Measurements from ENCODE around the gene PPM1J.

Gene PPM1J

DNA sequence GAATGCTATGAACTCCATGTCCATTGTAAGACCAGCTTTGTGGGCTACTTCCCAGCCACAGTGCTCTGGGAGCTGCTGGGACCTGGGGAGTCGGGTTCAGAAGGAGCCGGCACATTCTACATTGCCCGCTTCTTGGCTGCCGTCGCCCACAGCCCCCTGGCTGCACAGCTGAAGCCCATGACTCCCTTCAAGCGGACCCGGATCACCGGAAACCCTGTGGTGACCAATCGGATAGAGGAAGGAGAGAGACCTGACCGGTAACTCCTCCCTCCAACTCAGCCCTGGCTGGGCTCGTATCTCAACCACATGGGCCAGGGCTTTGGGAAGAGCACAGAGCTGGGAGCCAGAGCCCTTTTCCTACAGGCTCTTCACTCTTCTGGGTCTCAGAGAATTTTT is 25.3 kb downstream of the PPM1J start:
- no peaks in the 10 kb centered on the region for H3K9me3 ChIP-seq (ENCODE audit: insufficient read depth, low read length)
- H3K36me3 ChIP-seq (ENCODE audit: insufficient read depth, insufficient read length, low read length) = peaks cover 70% of the 10 kb centered on the region
- no peak overlapping the region for H3K9ac ChIP-seq (ENCODE audit: insufficient read length, low read depth)
- no peak overlapping the region for H3K4me3 ChIP-seq (ENCODE audit: insufficient read length, low read depth)
- TF ChIP-seq SUZ12 (IDR thresholded peaks at IDR 0.05; ENCODE audit: extremely low read depth, insufficient read depth, insufficient read length) = no peak
- no peak for TF ChIP-seq ZNF274 (IDR thresholded peaks at IDR 0.05; ENCODE audit: low read depth, low read length)
- TF ChIP-seq YY1 (IDR thresholded peaks at IDR 0.05; ENCODE audit: insufficient read depth, insufficient read length) = no peak
- no peaks in the 10 kb centered on the region for H3K27me3 ChIP-seq (ENCODE audit: insufficient read depth, insufficient read length)
- no peaks in the 10 kb centered on the region for H3K4me1 ChIP-seq (ENCODE audit: insufficient read depth, insufficient read length)
- no peak for DNase-seq (ENCODE audit: low read depth, low spot score)

- no peak overlapping the region for H3K9ac ChIP-seq (ENCODE audit: insufficient read length, low read depth)
These were observed 25.8 kb downstream of the PPM1J start for GRCh38 chr1:112689196-112689841.

GRCh38 chr1:112688781-112689193 is 26.3 kb downstream of the PPM1J start:
- H3K27me3 ChIP-seq (ENCODE audit: insufficient read depth, insufficient read length) = no peaks in the 10 kb centered on the region
- TF ChIP-seq SUZ12 (IDR thresholded peaks at IDR 0.05; ENCODE audit: extremely low read depth, insufficient read depth, insufficient read length) (no peak), ZNF274 (IDR thresholded peaks at IDR 0.05; ENCODE audit: low read depth, low read length) (no peak), YY1 (IDR thresholded peaks at IDR 0.05; ENCODE audit: insufficient read depth, insufficient read length) (no peak)
- peaks cover 60% of the 10 kb centered on the region for H3K36me3 ChIP-seq (ENCODE audit: insufficient read depth, insufficient read length, low read length)
- H3K4me3 ChIP-seq (ENCODE audit: insufficient read length, low read depth) = no peak overlapping the region
- no peak overlapping the region for H3K9ac ChIP-seq (ENCODE audit: insufficient read length, low read depth)
- no peaks in the 10 kb centered on the region for H3K4me1 ChIP-seq (ENCODE audit: insufficient read depth, insufficient read length)
- no peaks in the 10 kb centered on the region for H3K9me3 ChIP-seq (ENCODE audit: insufficient read depth, low read length)
- DNase-seq (ENCODE audit: low read depth, low spot score) = no peak

More at GRCh38 chr1:112689196-112689841, 25.8 kb downstream of the PPM1J start:
- H3K9me3 ChIP-seq (ENCODE audit: insufficient read depth, low read length) = no peaks in the 10 kb centered on the region
- peaks cover 65% of the 10 kb centered on the region for H3K36me3 ChIP-seq (ENCODE audit: insufficient read depth, insufficient read length, low read length)
- H3K4me1 ChIP-seq (ENCODE audit: insufficient read depth, insufficient read length) = no peaks in the 10 kb centered on the region
- no peaks in the 10 kb centered on the region for H3K27me3 ChIP-seq (ENCODE audit: insufficient read depth, insufficient read length)
- DNase-seq (ENCODE audit: low read depth, low spot score) = no peak
- no peak overlapping the region for H3K4me3 ChIP-seq (ENCODE audit: insufficient read length, low read depth)
- no peak for TF ChIP-seq YY1 (IDR thresholded peaks at IDR 0.05; ENCODE audit: insufficient read depth, insufficient read length)

DNA sequence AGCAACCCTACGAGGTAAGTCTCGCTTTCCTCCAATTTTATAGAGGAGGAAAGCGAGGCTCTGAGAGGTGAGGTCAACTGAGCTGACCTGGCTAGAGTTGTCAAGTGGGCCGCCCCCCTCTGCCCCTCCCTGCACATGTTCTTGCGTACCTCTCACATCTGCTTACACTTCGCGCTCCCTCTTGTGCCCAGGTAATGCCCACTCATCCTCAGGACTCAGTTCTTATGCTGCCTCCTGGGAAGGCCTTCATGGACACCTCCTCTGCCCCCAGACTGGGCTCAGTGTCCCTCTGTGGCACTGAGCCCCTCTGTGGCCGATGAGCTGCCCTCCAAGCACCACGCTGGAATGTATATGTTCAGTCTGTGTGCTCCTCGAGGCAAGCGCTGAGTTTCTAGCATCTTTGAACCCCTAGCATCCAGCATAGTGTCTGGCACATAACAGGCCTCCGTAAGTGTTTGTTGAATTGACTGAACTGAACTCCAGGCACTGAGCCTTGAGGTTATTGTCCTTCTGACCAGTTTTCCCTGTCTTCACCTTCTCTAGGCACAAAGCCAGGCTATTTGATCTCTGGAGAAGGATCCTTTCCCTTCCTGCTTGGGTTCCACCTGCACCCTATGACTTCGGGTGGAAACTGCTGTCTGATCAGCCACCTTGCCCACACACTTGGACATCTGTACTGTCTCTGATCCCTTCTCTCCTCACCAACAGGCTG is 27.2 kb downstream of the PPM1J start:
- no peak for DNase-seq (ENCODE audit: low read depth, low spot score)
- no peak overlapping the region for H3K9ac ChIP-seq (ENCODE audit: insufficient read length, low read depth)
- no peaks in the 10 kb centered on the region for H3K9me3 ChIP-seq (ENCODE audit: insufficient read depth, low read length)
- TF ChIP-seq YY1 (IDR thresholded peaks at IDR 0.05; ENCODE audit: insufficient read depth, insufficient read length) (no peak), SUZ12 (IDR thresholded peaks at IDR 0.05; ENCODE audit: extremely low read depth, insufficient read depth, insufficient read length) (no peak), ZNF274 (IDR thresholded peaks at IDR 0.05; ENCODE audit: low read depth, low read length) (no peak)
- H3K27me3 ChIP-seq (ENCODE audit: insufficient read depth, insufficient read length) = no peaks in the 10 kb centered on the region
- peaks cover 52% of the 10 kb centered on the region for H3K36me3 ChIP-seq (ENCODE audit: insufficient read depth, insufficient read length, low read length)
- no peak overlapping the region for H3K4me3 ChIP-seq (ENCODE audit: insufficient read length, low read depth)
- H3K4me1 ChIP-seq (ENCODE audit: insufficient read depth, insufficient read length) = no peaks in the 10 kb centered on the region

DNA sequence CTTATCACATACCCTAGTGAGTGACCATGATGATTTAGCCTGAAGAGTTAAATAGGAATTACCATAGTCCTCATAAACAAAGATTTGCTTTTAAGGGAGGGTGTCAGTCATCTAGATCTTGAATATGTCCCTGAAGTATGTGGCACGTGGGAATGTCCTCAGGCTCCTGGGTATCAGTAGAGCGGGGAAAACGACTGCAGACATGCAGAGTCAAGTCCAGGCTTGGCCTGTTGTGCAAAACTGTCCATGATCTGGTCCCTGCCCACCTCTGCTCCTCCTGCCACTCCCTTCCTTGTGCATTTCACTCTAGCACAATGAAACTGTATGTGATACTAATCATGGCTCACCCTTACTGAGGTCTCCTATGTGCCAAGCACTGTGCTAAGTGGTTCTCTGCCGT is 27.8 kb downstream of the PPM1J start:
- H3K4me1 ChIP-seq (ENCODE audit: insufficient read depth, insufficient read length) = no peaks in the 10 kb centered on the region
- TF ChIP-seq ZNF274 (IDR thresholded peaks at IDR 0.05; ENCODE audit: low read depth, low read length) (no peak), SUZ12 (IDR thresholded peaks at IDR 0.05; ENCODE audit: extremely low read depth, insufficient read depth, insufficient read length) (no peak), YY1 (IDR thresholded peaks at IDR 0.05; ENCODE audit: insufficient read depth, insufficient read length) (no peak)

GRCh38 chr1:112686835-112687234 is 28.3 kb downstream of the PPM1J start:
- H3K4me1 ChIP-seq (ENCODE audit: insufficient read depth, insufficient read length) = no peaks in the 10 kb centered on the region
- DNase-seq (ENCODE audit: low read depth, low spot score) = no peak
- TF ChIP-seq SUZ12 (IDR thresholded peaks at IDR 0.05; ENCODE audit: extremely low read depth, insufficient read depth, insufficient read length) = no peak
- TF ChIP-seq YY1 (IDR thresholded peaks at IDR 0.05; ENCODE audit: insufficient read depth, insufficient read length) = no peak
- no peak for TF ChIP-seq ZNF274 (IDR thresholded peaks at IDR 0.05; ENCODE audit: low read depth, low read length)
- no peaks in the 10 kb centered on the region for H3K27me3 ChIP-seq (ENCODE audit: insufficient read depth, insufficient read length)
- no peaks in the 10 kb centered on the region for H3K9me3 ChIP-seq (ENCODE audit: insufficient read depth, low read length)
- no peak overlapping the region for H3K4me3 ChIP-seq (ENCODE audit: insufficient read length, low read depth)
- peaks cover 41% of the 10 kb centered on the region for H3K36me3 ChIP-seq (ENCODE audit: insufficient read depth, insufficient read length, low read length)
- no peak overlapping the region for H3K9ac ChIP-seq (ENCODE audit: insufficient read length, low read depth)

More for the DNA sequence above, 27.8 kb downstream of the PPM1J start:
- peaks cover 46% of the 10 kb centered on the region for H3K36me3 ChIP-seq (ENCODE audit: insufficient read depth, insufficient read length, low read length)
- no peak overlapping the region for H3K9ac ChIP-seq (ENCODE audit: insufficient read length, low read depth)
- H3K9me3 ChIP-seq (ENCODE audit: insufficient read depth, low read length) = no peaks in the 10 kb centered on the region
- DNase-seq (ENCODE audit: low read depth, low spot score) = no peak
- no peaks in the 10 kb centered on the region for H3K27me3 ChIP-seq (ENCODE audit: insufficient read depth, insufficient read length)
- H3K4me3 ChIP-seq (ENCODE audit: insufficient read length, low read depth) = no peak overlapping the region

DNA sequence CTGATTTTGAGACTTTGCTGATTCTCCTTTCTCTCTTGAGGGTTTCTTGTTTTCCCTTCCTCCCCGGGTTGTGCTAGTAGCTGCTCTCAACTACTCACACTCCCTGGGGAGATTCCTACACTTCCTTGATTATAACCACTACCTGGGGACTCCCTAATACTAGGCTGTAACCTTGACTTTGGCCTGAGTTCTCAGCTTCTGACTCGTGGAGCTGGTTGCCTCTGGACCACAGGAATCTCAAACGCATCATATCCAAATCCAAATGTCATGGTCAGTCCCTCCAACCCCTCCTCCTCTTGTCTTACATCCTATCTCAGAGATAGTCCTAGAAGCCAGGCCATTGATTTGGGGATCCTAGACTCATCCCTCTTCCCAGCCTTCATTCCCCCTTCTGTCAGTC is 28.7 kb downstream of the PPM1J start:
- no peak overlapping the region for H3K4me3 ChIP-seq (ENCODE audit: insufficient read length, low read depth)
- no peak for DNase-seq (ENCODE audit: low read depth, low spot score)
- no peaks in the 10 kb centered on the region for H3K9me3 ChIP-seq (ENCODE audit: insufficient read depth, low read length)
- H3K4me1 ChIP-seq (ENCODE audit: insufficient read depth, insufficient read length) = no peaks in the 10 kb centered on the region
- TF ChIP-seq YY1 (IDR thresholded peaks at IDR 0.05; ENCODE audit: insufficient read depth, insufficient read length) (no peak), ZNF274 (IDR thresholded peaks at IDR 0.05; ENCODE audit: low read depth, low read length) (no peak), SUZ12 (IDR thresholded peaks at IDR 0.05; ENCODE audit: extremely low read depth, insufficient read depth, insufficient read length) (no peak)
- no peaks in the 10 kb centered on the region for H3K27me3 ChIP-seq (ENCODE audit: insufficient read depth, insufficient read length)
- H3K9ac ChIP-seq (ENCODE audit: insufficient read length, low read depth) = no peak overlapping the region
- peaks cover 36% of the 10 kb centered on the region for H3K36me3 ChIP-seq (ENCODE audit: insufficient read depth, insufficient read length, low read length)
